Panc1 (cell line): ENCODE measurements around the gene SAV1. TPM values are rescaled to one million over a fixed set of nuclear protein-coding genes. Genes with fewer than 3 reads are reported as not detected.

Source experiments
- ATAC-seq: fragments of 200-7000 bp; cut with Tn5 transposase; 2 replicates; pipeline ENCODE4 v1.9.1; 2020; ENCODE audit warnings: mild to moderate bottlenecking, moderate library complexity
- BruUV-seq: library from RNA; stranded (reverse); fragments of 400-500 nt; replicated peaks from 2 replicates; lab custom pipeline; 2021; lab: Mats Ljungman, UMichigan
- CTCF ChIA-PET: fragments of 300-600 bp; sonication (Branson Sonifier 250); formaldehyde crosslinking; loops from one replicate; lab custom pipeline; 2022; ENCODE audit warnings: antibody characterized with exemption; lab: Charles Lee
- POLR2A ChIA-PET: fragments of 300-600 bp; sonication (Branson Sonifier 250); formaldehyde crosslinking; loops from one replicate; lab custom pipeline; 2022; ENCODE audit warnings: antibody characterized with exemption; lab: Charles Lee
- DNase-seq: peaks from one replicate; pipeline ENCODE4 v3.0.0-alpha.2; 2010; ENCODE audit warnings: low read depth, low spot score
- H3K27ac ChIP-seq: 2 replicates; pipeline ENCODE4 v1.5.1; 2011; ENCODE audit warnings: mild to moderate bottlenecking, low read length, inconsistent platforms
- H3K27me3 ChIP-seq: fragments of 200-500 bp; sonication (Bioruptor generic); 2 replicates; pipeline ENCODE4 v1.6.0; 2014; ENCODE audit warnings: low read length, inconsistent platforms; ENCODE audit not compliant: control insufficient read depth, insufficient read depth
- H3K36me3 ChIP-seq: fragments of 200-500 bp; sonication (Bioruptor generic); 2 replicates; pipeline ENCODE4 v1.5.1; 2014; ENCODE audit warnings: inconsistent platforms, mild to moderate bottlenecking, low read length, moderate library complexity; ENCODE audit not compliant: control insufficient read depth, insufficient read depth
- H3K4me1 ChIP-seq: 2 replicates; pipeline ENCODE4 v1.5.1; 2011; ENCODE audit warnings: inconsistent platforms, mild to moderate bottlenecking, low read length, moderate library complexity; ENCODE audit not compliant: control insufficient read depth, insufficient read depth
- H3K4me3 ChIP-seq, 2 experiments: 2 replicates each; pipeline ENCODE4 v1.5.1; 2011 to 2012; ENCODE audit warnings: low read depth in 2 of 2, low read length in 2 of 2, mild to moderate bottlenecking in 2 of 2, inconsistent platforms in 1 of 2, moderate library complexity in 1 of 2
- H3K9me3 ChIP-seq: fragments of 200-500 bp; sonication (Bioruptor generic); 2 replicates; pipeline ENCODE4 v1.5.1; 2014; ENCODE audit warnings: low read depth, mild to moderate bottlenecking, inconsistent platforms, low read length, moderate library complexity; ENCODE audit not compliant: control insufficient read depth, insufficient read depth
- POLR2AphosphoS5 ChIP-seq: IDR thresholded peaks from 2 replicates; pipeline ENCODE4 v1.6.1; 2012; ENCODE audit warnings: mild to moderate bottlenecking, low read depth, low read length, moderate library complexity
- SIN3A ChIP-seq: IDR thresholded peaks from 2 replicates; pipeline ENCODE4 v1.6.1; 2012; ENCODE audit warnings: low read depth, mild to moderate bottlenecking, low read length, moderate library complexity, borderline replicate concordance; ENCODE audit not compliant: insufficient read depth
- TCF7L2 ChIP-seq: IDR thresholded peaks from 2 replicates; pipeline ENCODE4 v1.6.1; 2011; ENCODE audit warnings: mild to moderate bottlenecking, low read depth, low read length, inconsistent platforms
- in situ Hi-C: cut with HindIII; loops from 2 replicates; pipeline ENCODE4 v1.10.0; 2016; ENCODE audit warnings: low sequenced_read_pairs, low pct_unique_long_range_greater_than_20kb
- intact Hi-C: fragments of 100-400 bp; cut with micrococcal nuclease; formaldehyde crosslinking; loops from one replicate; pipeline ENCODE4 v1.10.0; 2022; ENCODE audit not compliant: unreplicated experiment
- total RNA-seq: library from RNA; stranded (reverse); gene quantifications from one replicate; pipeline ENCODE4 v1.2.1, GENCODE V29; 2021; ENCODE audit not compliant: unreplicated experiment
- TF ChIP-seq, protein P1 (sequence below): fragments of 450-650 bp; IDR thresholded peaks from 2 replicates; pipeline ENCODE4 v1.5.1; 2017; ENCODE audit warnings: mild to moderate bottlenecking
- TF ChIP-seq, protein P2 (sequence below), 2 experiments: IDR thresholded peaks; 2 replicates each; pipeline ENCODE4 v1.6.1; 2011 to 2012; ENCODE audit warnings: low read depth in 2 of 2, control low read depth in 1 of 2, low read length in 1 of 2, mild to moderate bottlenecking in 1 of 2, moderate library complexity in 1 of 2; ENCODE audit not compliant: insufficient read depth in 1 of 2

SAV1 gene
- total RNA-seq, 1 experiment from 2014 or later = 13.2 TPM

DNA sequence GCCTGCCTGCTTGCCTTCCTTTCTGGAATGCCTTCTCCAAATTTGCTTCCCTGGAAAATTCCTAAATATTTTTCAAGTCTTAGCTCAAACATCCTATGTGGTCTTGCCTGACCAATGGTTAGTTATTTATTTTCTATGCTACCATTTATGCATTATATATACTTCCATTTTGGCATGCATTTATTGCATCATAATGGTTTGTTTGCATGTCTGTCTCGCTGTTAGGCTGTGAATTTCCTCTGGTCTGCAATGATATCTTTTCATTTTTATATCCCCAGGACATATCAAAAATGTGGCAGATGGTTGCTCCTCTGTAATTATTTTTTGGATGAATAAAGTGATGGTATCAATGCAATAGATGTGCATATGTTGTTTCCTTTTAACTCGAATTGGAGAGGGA lies 77.6 kb downstream of the SAV1 start:
- Histone ChIP-seq H3K9me3 (no peaks in the 10 kb centered on the region), H3K4me3 (no peak overlapping the region), H3K27me3 (no peaks in the 10 kb centered on the region), H3K27ac (no peak overlapping the region), H3K4me1 (no peaks in the 10 kb centered on the region), H3K36me3 (no peaks in the 10 kb centered on the region)
- DNase-seq = no peak
- in situ Hi-C loops (no loop called here), intact Hi-C loops (no loop called here)
- no TSS peak for BruUV-seq
- ATAC-seq = no peak
- ChIA-PET POLR2A (no interaction called here), CTCF (no interaction called here)
- TF ChIP-seq SIN3A (no peak), POLR2AphosphoS5 (no peak), TCF7L2 (no peak)
- TF ChIP-seq, protein P1, sequence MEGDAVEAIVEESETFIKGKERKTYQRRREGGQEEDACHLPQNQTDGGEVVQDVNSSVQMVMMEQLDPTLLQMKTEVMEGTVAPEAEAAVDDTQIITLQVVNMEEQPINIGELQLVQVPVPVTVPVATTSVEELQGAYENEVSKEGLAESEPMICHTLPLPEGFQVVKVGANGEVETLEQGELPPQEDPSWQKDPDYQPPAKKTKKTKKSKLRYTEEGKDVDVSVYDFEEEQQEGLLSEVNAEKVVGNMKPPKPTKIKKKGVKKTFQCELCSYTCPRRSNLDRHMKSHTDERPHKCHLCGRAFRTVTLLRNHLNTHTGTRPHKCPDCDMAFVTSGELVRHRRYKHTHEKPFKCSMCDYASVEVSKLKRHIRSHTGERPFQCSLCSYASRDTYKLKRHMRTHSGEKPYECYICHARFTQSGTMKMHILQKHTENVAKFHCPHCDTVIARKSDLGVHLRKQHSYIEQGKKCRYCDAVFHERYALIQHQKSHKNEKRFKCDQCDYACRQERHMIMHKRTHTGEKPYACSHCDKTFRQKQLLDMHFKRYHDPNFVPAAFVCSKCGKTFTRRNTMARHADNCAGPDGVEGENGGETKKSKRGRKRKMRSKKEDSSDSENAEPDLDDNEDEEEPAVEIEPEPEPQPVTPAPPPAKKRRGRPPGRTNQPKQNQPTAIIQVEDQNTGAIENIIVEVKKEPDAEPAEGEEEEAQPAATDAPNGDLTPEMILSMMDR = no peak
- TF ChIP-seq, protein P2, sequence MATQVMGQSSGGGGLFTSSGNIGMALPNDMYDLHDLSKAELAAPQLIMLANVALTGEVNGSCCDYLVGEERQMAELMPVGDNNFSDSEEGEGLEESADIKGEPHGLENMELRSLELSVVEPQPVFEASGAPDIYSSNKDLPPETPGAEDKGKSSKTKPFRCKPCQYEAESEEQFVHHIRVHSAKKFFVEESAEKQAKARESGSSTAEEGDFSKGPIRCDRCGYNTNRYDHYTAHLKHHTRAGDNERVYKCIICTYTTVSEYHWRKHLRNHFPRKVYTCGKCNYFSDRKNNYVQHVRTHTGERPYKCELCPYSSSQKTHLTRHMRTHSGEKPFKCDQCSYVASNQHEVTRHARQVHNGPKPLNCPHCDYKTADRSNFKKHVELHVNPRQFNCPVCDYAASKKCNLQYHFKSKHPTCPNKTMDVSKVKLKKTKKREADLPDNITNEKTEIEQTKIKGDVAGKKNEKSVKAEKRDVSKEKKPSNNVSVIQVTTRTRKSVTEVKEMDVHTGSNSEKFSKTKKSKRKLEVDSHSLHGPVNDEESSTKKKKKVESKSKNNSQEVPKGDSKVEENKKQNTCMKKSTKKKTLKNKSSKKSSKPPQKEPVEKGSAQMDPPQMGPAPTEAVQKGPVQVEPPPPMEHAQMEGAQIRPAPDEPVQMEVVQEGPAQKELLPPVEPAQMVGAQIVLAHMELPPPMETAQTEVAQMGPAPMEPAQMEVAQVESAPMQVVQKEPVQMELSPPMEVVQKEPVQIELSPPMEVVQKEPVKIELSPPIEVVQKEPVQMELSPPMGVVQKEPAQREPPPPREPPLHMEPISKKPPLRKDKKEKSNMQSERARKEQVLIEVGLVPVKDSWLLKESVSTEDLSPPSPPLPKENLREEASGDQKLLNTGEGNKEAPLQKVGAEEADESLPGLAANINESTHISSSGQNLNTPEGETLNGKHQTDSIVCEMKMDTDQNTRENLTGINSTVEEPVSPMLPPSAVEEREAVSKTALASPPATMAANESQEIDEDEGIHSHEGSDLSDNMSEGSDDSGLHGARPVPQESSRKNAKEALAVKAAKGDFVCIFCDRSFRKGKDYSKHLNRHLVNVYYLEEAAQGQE (IDR thresholded peaks at IDR 0.05; ENCODE audit: insufficient read depth in 1 of 2, low read depth in 2 of 2, low read length in 1 of 2) = no peak

Other genes starting within 250 kb of the SAV1 start
- 33.1 TPM for gene MAP4K5, start 135.7 kb downstream of the SAV1 start, total RNA-seq
- gene ATL1, start 108.2 kb downstream of the SAV1 start, total RNA-seq = 1.5 TPM
- 37.1 TPM for gene NIN, start 162.9 kb upstream of the SAV1 start, total RNA-seq
- not detected for gene ABHD12B, start 203.7 kb upstream of the SAV1 start, total RNA-seq